Activated B cell treated with CpG ODN at 0.5 μM for 24 hours (primary cell): Measurements from ENCODE around the gene MCRIP1. TPM values are rescaled to one million over a fixed set of nuclear protein-coding genes. Genes with fewer than 3 reads are reported as not detected.

ENCODE experiments used
- ATAC-seq: fragments of 200-7000 bp; cut with Tn5 transposase; one replicate; pipeline ENCODE4 v1.10.0; 2021; ENCODE audit warnings: low read depth, mild to moderate bottlenecking, moderate library complexity
- CTCF ChIA-PET: fragments of 350-600 bp; sonication (Branson Sonifier 250); formaldehyde crosslinking; loops from one replicate; lab custom pipeline; 2021; ENCODE audit warnings: antibody characterized with exemption; lab: Charles Lee
- POLR2A ChIA-PET: fragments of 350-600 bp; sonication (Branson Sonifier 250); formaldehyde crosslinking; loops from one replicate; lab custom pipeline; 2021; ENCODE audit warnings: antibody characterized with exemption; lab: Charles Lee
- DNase-seq: peaks from one replicate; pipeline ENCODE4 v3.0.0; 2022
- H3K27ac Mint-ChIP-seq: one replicate; pipeline ENCODE4 v1.8.0; 2020; ENCODE audit warnings: mixed read lengths
- H3K27me3 Mint-ChIP-seq: one replicate; pipeline ENCODE4 v1.8.0; 2021; ENCODE audit warnings: mixed read lengths
- H3K36me3 Mint-ChIP-seq: one replicate; pipeline ENCODE4 v1.8.0; 2021; ENCODE audit warnings: low read depth, mixed read lengths
- H3K4me1 Mint-ChIP-seq: one replicate; pipeline ENCODE4 v1.8.0; 2021; ENCODE audit warnings: mixed read lengths
- H3K4me3 Mint-ChIP-seq: one replicate; pipeline ENCODE4 v1.8.0; 2020; ENCODE audit warnings: mild to moderate bottlenecking, mixed read lengths
- H3K9me3 Mint-ChIP-seq: one replicate; pipeline ENCODE4 v1.8.0; 2020; ENCODE audit warnings: mixed read lengths
- intact Hi-C: fragments of 100-400 bp; cut with micrococcal nuclease; formaldehyde crosslinking; loops from one replicate; pipeline ENCODE4 v1.15.1; 2024
- total RNA-seq: library from RNA; stranded (reverse); gene quantifications from 2 replicates; pipeline ENCODE4 v1.2.3, GENCODE V29; 2022
- TF ChIP-seq, protein P1 (sequence below): fragments of 200-600 bp; IDR thresholded peaks from one replicate; pipeline ENCODE4 v1.8.0; 2022; ENCODE audit warnings: antibody characterized with exemption, mild to moderate bottlenecking

Gene MCRIP1
- total RNA-seq, 1 donor from 2014 or later: 75.0 TPM

DNA sequence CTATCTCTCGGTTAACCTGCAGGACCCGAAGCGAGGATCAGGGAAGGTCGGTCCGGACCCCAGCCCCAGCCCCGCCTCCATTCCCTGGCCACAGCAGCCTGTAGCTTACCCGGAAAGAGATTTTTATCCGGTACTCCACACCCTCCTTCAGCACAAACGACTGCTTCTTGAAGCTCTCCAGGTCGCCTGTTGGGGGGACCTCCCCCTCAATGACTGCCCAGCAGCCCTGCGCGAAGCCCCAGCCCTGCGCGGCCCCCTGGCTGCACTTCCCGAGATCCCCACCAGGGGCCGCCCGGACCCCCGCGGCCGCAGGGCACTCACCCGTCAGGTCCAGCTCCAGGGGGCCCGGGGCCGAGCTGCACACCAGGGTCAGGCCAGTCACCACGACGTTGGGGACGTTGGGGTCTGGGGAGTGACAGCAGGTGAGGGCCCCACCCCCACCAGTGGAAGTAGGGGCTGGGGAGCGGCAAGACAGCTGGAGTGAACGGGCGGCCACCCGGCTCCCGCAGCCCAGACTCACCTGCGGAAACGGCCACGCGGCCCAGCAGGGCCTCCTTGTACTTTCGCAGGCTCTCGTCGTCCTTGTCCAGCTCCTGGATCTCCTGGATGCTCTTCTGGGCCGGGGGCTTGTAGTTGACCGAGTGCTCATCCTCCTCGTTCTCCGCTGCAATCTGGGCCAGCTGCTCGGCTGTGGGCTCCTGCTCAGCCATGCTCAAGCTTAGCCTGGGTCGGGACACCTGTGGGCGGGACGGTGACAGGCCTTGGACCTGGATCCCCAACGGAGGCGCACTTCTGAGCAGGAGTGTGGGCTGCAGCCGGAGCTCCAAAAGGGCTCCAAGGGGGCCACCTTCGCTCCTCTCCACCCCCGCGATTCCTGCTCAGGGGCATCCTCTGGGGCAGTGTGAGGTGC, 36.4 kb upstream of the MCRIP1 start:
- TF ChIP-seq, protein P1, sequence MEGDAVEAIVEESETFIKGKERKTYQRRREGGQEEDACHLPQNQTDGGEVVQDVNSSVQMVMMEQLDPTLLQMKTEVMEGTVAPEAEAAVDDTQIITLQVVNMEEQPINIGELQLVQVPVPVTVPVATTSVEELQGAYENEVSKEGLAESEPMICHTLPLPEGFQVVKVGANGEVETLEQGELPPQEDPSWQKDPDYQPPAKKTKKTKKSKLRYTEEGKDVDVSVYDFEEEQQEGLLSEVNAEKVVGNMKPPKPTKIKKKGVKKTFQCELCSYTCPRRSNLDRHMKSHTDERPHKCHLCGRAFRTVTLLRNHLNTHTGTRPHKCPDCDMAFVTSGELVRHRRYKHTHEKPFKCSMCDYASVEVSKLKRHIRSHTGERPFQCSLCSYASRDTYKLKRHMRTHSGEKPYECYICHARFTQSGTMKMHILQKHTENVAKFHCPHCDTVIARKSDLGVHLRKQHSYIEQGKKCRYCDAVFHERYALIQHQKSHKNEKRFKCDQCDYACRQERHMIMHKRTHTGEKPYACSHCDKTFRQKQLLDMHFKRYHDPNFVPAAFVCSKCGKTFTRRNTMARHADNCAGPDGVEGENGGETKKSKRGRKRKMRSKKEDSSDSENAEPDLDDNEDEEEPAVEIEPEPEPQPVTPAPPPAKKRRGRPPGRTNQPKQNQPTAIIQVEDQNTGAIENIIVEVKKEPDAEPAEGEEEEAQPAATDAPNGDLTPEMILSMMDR: peak; percentile 84
- ChIA-PET CTCF (interaction anchor here (0.6 to 1.8 kb wide), 8 partner anchors 24 to 233 kb away, joined by 3 to 10 read pairs (median 4); partner anchors contain the start of genes MAFG, MCRIP1 and NPLOC4), POLR2A (interaction anchor here (0.6 to 5.7 kb wide), 18 partner anchors 9 to 594 kb away, joined by 3 to 77 read pairs (median 6); partner anchors contain the start of genes ANAPC11, ARL16, DCXR and HGS)
- H3K9me3 Mint-ChIP-seq: no peaks in the 10 kb centered on the region
- H3K27me3 Mint-ChIP-seq: no peaks in the 10 kb centered on the region
- H3K27ac Mint-ChIP-seq: peak overlapping the region; percentile 85
- H3K36me3 Mint-ChIP-seq: peaks cover 28% of the 10 kb centered on the region
- ATAC-seq (peak; percentile 22), DNase-seq (peak; percentile 63)
- H3K4me1 Mint-ChIP-seq: peaks cover 39% of the 10 kb centered on the region
- H3K4me3 Mint-ChIP-seq: peak overlapping the region; percentile 86
- intact Hi-C loops: loop anchor here (2.0 to 10.0 kb wide), 3 partner anchors 49 to 355 kb away; partner anchors contain the start of genes ACTG1, CENPX, LRRC45 and SIRT7

DNA sequence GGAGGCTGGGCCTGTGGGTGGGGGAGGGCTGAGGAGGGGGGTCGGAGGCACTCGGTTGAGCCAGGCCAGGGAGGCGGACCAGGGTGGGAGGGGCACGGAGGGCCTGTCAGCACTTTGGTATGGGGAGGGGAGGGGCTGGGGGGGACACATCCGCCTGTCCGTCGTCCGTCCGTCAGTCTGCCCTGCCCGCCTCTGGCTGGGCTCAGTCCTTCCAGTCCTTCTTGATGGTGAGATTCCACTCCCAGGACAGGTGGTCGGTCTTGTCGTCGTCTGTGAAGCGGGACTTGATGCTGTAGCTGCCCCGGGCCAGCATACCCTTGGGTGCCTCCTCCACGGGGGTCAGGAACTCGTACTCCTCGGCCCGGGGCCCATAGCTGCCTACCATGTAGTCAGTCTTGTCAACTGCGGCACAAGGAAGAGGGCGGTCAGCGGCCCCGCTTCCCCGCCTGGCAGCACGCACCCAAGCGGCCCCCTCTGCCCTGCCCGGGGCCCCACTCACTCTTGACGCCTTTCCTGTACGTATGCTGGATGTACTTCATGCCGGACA, 35.7 kb upstream of the MCRIP1 start:
- ATAC-seq: no peak
- DNase-seq: no peak
- Mint-ChIP-seq H3K27ac (no peak overlapping the region), H3K36me3 (peaks cover 29% of the 10 kb centered on the region), H3K4me3 (no peak overlapping the region), H3K9me3 (no peaks in the 10 kb centered on the region), H3K27me3 (no peaks in the 10 kb centered on the region), H3K4me1 (peaks cover 36% of the 10 kb centered on the region)
- intact Hi-C loops: loop anchor here (10.0 kb wide), 1 partner anchor 354 kb away; the partner anchor contains the start of gene ACTG1
- ChIA-PET POLR2A (interaction anchor here (0.6 to 5.7 kb wide), 9 partner anchors 8 to 593 kb away, joined by 3 to 77 read pairs (median 9); partner anchors contain the start of genes ANAPC11, DCXR, MAFG and MRPL12), CTCF (interaction anchor here (0.6 to 1.8 kb wide), 7 partner anchors 25 to 134 kb away, joined by 3 to 10 read pairs (median 4); partner anchors contain the start of genes MAFG and MCRIP1)
- TF ChIP-seq, protein P1: no peak

DNA sequence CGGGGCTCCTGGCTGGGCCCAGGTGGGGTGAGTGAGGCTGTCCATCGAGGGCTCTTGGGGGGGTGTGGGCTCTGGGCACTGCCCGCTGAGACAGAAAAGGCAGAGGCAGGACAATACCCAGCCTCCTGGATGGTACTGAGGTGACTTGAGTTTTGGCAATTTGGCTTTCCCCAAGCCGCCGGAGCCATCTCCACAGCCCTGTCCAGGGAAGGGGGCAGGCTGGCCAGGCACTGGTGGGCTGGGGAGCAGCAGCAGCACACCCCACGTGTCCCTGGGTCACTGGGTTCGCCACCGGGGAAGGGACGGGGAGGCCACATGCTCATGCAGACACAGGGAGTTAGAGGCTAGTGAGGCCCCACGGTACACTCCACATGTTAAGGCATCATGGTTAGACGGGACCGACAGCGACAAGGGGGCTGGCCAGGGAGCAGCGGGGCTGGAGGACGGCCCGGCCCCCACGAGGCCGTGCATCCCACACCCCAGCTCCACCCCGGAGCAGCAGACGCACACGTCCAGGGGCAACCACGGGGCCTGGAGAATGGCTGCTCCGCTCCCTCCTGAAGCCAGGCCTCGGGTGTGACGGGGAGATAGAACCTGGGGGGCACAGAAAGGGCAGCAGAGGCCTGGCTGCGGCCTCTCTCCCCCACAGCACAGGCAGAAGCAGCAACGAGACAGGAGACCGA, 35.0 kb upstream of the MCRIP1 start:
- H3K4me1 Mint-ChIP-seq: peaks cover 31% of the 10 kb centered on the region
- no peaks in the 10 kb centered on the region for H3K9me3 Mint-ChIP-seq
- TF ChIP-seq, protein P1: no peak
- DNase-seq (no peak), ATAC-seq (no peak)
- POLR2A ChIA-PET: interaction anchor here (5.7 kb wide), 1 partner anchor 8 kb away, joined by 77 read pairs; the partner anchor contains the start of gene P4HB
- peaks cover 34% of the 10 kb centered on the region for H3K36me3 Mint-ChIP-seq
- intact Hi-C loops: loop anchor here (10.0 kb wide), 1 partner anchor 353 kb away; the partner anchor contains the start of gene ACTG1
- H3K27ac Mint-ChIP-seq: no peak overlapping the region
- no peak overlapping the region for H3K4me3 Mint-ChIP-seq
- no peaks in the 10 kb centered on the region for H3K27me3 Mint-ChIP-seq
- CTCF ChIA-PET: interaction anchor here (1.5 kb wide), 1 partner anchor 26 kb away, joined by 4 read pairs; no protein-coding TSS in a partner anchor

DNA sequence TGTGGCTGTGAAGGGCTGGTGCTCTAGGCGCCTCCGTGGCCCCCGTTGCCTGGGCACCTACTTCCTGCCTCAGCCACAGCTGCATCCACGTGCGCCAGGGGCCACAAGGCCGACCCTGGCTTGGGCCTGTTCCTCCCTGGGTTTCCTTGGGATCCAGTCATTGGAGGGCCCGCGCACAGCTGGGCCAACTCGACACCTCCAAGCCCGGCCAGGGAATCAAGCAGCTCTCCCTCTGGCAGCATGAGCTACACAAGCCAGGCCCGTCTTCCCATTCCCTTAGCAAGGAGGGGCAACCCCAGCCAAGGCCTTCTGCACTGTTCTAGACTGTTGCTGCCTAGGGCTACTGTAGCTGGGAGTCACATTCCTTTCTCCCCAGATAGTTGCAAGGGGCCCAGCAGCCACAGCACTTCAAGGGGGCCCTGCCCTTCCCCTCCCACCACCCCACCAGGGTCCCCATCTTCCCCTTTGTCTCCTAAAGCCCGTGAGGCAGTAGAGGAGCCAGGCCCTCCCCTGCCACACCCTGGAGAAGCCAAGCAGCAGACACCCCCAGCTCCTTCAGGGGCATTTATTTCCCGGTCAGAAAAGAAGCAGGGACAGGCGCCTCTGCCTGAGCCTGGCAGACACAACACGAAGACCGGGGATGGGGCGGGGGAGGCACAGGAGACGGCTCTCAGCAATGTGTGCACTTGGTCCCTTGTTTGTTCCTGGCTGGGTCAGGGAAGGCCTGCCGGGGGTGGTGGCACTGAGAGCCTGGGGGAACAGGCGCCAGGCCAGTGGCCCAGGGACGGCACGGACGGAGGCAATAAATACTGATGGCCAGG, 34.3 kb upstream of the MCRIP1 start:
- peaks cover 30% of the 10 kb centered on the region for H3K4me1 Mint-ChIP-seq
- ChIA-PET CTCF (interaction anchor here (1.2 kb wide), 1 partner anchor 92 kb away, joined by 3 read pairs; no protein-coding TSS in a partner anchor), POLR2A (interaction anchor here (0.6 kb wide), 2 partner anchors 29 to 156 kb away, joined by 4 to 6 read pairs; no protein-coding TSS in a partner anchor)
- DNase-seq (no peak), ATAC-seq (no peak)
- H3K9me3 Mint-ChIP-seq: no peaks in the 10 kb centered on the region
- H3K4me3 Mint-ChIP-seq: no peak overlapping the region
- no peaks in the 10 kb centered on the region for H3K27me3 Mint-ChIP-seq
- peaks cover 34% of the 10 kb centered on the region for H3K36me3 Mint-ChIP-seq
- intact Hi-C loops: loop anchor here (10.0 kb wide), 1 partner anchor 353 kb away; the partner anchor contains the start of gene ACTG1
- H3K27ac Mint-ChIP-seq: peak overlapping the region; percentile 18
- TF ChIP-seq, protein P1: no peak
